ENCODE results near the gene HNRNPK.
A peak's percentile ranks its signal among the peaks of the same experiment; 100 is the strongest.

HNRNPK gene

DNA sequence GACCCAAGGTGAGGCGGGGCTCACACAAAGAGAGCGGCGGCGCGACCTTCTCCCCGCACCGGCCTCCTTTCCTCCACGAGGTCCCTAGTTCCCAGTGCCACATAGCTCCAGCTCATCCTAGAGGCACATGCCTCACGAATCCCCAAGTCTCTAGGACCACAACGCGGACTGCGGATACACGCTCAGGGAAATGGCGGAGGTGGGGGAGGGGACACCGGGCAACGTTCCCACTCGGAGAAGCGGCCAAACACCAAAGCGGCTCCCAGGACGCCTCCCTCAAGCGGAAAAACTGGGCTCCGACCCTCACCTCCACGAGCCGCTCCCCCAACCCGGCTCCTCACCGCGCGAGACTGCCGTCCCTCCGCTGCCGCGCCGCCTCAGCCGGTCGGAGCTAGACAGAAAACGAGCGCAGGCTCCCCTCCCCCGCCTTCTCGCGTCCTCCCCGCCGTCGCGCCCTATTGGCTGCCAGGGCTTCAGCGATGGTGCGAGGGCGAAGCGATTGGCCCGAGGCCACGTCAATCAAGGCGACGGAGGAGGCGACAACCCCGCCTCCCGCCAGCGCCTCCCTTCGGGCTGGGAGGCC lies at the start of gene HNRNPK:
HNRNPK (minus strand) TSS at position 404 of the 583 bp plus-strand sequence. CDS start 1,963 bp downstream, outside the sequence.
- Histone ChIP-seq H3K27ac (peak within 1 kb of the TSS; percentile 100), H3K4me2 (peak within 1 kb of the TSS; percentile 84), H3K36me3 (peaks cover 41% of the 10 kb centered on the region), H3K9me3 (no peaks in the 10 kb centered on the region), H3K4me3 (peak within 1 kb of the TSS; percentile 87), H4K20me1 (peaks cover 46% of the 10 kb centered on the region), H3K9ac (peak within 1 kb of the TSS; percentile 100), H3K4me1 (peaks cover 54% of the 10 kb centered on the region), H3K27me3 (no peaks in the 10 kb centered on the region)
- TF ChIP-seq Cebpa-rat (IDR thresholded peaks at IDR 0.05): no peak

DNA sequence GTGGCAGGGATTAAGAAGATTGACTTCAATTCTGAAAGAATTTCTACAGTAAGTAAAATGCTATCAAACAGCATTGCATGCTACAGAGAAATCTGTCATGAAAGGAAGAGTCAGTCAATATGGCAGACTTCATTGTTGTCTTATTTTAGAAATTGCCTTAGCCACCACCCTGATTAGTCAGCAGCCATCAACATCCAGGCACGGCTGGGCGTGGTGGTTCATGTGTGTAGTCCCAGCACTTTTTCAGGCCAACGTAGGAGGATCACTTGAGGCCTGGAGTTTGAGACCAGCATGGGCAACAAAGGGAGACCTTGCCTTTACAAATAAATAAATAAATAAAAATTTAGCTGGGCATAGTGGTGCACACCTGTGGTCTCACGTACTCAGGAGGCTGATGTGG lies 47.2 kb upstream of the HNRNPK start:
- no peaks in the 10 kb centered on the region for H3K27me3 ChIP-seq
- H3K9me3 ChIP-seq: no peaks in the 10 kb centered on the region
- no peak for TF ChIP-seq Cebpa-rat (IDR thresholded peaks at IDR 0.05)
- no peak overlapping the region for H3K4me3 ChIP-seq
- H3K36me3 ChIP-seq: no peaks in the 10 kb centered on the region
- no peaks in the 10 kb centered on the region for H3K4me1 ChIP-seq
- no peak overlapping the region for H3K9ac ChIP-seq
- no peak overlapping the region for H3K4me2 ChIP-seq
- no peak overlapping the region for H3K27ac ChIP-seq
- no peaks in the 10 kb centered on the region for H4K20me1 ChIP-seq

DNA sequence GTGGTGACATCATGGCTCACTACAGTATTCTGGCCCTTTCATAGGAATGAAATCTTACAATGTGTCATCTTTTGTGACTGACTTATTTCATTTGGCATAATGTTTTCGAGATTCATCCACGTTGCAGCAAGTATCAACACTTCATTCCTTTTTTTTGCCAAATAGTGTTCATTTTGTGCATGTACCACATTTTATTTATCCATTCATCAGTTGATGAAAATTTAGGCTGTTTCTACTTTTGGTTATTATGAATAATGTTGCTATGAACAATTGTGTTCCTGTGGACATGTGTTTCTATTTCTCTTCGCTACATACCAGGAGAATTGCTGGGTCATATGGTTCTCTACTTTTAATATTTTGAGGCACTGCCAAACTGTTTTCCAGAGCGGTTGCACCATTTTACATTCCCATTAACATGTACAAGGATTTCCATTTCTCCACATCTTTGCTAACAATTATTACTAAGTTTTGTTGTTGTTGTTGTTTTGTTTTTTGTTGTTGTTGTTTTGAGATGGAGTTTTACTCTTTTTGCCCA lies 44.1 kb upstream of the HNRNPK start:
- Histone ChIP-seq H3K4me3 (no peak overlapping the region), H3K4me1 (no peaks in the 10 kb centered on the region), H3K27ac (no peak overlapping the region), H3K4me2 (no peak overlapping the region), H3K36me3 (no peaks in the 10 kb centered on the region), H3K9me3 (no peaks in the 10 kb centered on the region), H4K20me1 (no peaks in the 10 kb centered on the region), H3K9ac (no peak overlapping the region), H3K27me3 (no peaks in the 10 kb centered on the region)
- TF ChIP-seq Cebpa-rat (IDR thresholded peaks at IDR 0.05): no peak

DNA sequence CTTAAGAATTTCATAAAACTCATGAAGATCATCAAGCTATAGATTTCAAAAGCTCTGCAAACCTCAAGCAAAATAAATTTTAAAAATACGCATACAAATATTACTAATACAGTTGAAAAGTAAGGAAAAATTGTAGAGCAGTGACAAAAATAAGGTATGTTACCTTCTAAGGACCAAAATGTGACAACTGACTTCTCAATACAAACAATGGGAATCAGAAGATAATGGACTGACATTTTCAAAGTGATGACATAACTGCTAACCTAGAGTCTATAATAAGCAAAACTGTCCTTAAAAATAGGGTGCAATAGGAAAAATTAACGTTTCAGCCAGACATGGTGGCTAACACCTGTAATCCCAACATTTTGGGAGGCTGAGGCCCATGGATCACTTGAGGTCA lies 27.6 kb upstream of the HNRNPK start:
- H4K20me1 ChIP-seq: no peaks in the 10 kb centered on the region
- H3K9ac ChIP-seq: no peak overlapping the region
- no peaks in the 10 kb centered on the region for H3K4me1 ChIP-seq
- peaks cover 47% of the 10 kb centered on the region for H3K36me3 ChIP-seq
- no peak overlapping the region for H3K4me2 ChIP-seq
- H3K9me3 ChIP-seq: no peaks in the 10 kb centered on the region
- no peak overlapping the region for H3K27ac ChIP-seq
- no peak for TF ChIP-seq Cebpa-rat (IDR thresholded peaks at IDR 0.05)
- no peaks in the 10 kb centered on the region for H3K27me3 ChIP-seq
- H3K4me3 ChIP-seq: no peak overlapping the region

DNA sequence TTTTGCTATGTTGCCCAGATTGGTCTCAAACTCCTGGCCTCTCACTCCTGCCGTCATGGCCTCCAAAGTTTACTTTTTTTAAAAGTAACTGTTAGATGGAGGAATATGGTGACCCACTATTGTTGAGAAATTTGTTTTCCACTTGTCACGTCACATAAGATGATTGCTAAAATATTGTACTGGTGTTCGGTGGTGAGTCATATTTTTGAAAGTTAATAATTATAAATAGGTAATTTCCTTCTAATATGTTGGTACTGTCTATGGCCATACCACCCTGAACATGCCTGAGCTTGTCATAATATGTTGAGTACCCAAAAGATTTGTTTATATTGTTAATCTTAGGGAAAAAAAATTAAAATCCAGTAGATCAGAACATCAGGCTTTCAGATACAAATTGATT lies 23.2 kb upstream of the HNRNPK start:
- no peak for TF ChIP-seq Cebpa-rat (IDR thresholded peaks at IDR 0.05)
- Histone ChIP-seq H4K20me1 (no peaks in the 10 kb centered on the region), H3K4me3 (no peak overlapping the region), H3K9me3 (no peaks in the 10 kb centered on the region), H3K9ac (no peak overlapping the region), H3K27ac (no peak overlapping the region), H3K36me3 (peaks cover 86% of the 10 kb centered on the region), H3K27me3 (no peaks in the 10 kb centered on the region), H3K4me2 (no peak overlapping the region), H3K4me1 (peaks cover 6% of the 10 kb centered on the region; the same call in 1 of the 2 replicates)

DNA sequence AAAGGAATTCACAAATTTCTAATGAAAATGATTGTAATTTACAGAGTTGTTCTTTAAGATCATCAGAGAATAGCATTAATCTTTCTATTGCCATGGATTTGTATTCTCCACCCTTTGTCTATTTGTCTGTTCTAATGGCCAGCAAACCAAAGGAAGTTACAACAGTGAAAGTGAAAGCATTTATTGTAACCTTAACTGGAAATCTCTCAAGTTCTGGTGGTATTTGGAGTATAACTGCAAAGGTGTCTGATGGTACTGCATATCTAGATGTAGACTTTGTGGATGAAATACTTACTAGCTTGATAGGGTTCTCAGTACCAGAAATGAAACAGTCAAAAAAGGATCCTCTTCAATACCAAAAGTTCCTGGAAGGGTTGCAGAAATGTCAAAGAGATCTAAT lies 22.3 kb upstream of the HNRNPK start:
- Histone ChIP-seq H3K4me2 (0 out of 2 replicates have a peak overlapping the region, but pooled peaks have one; percentile 12), H3K36me3 (peaks cover 83% of the 10 kb centered on the region), H3K9ac (no peak overlapping the region)

DNA sequence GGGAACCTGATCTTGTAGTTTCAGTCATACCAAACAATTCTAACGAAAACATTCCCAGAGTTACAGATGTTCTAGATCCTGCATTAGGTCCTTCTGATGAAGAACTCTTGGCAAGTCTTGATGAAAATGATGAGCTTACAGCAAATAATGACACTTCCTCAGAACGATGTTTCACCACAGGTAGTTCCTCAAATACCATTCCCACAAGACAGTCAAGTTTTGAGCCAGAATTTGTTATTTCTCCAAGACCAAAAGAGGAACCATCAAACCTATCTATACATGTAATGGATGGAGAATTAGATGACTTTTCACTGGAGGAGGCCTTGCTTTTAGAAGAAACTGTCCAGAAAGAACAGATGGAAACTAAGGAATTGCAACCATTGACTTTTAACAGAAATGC lies 21.6 kb upstream of the HNRNPK start:
- H3K36me3 ChIP-seq: peaks cover 81% of the 10 kb centered on the region
- no peak overlapping the region for H3K27ac ChIP-seq

More for the DNA sequence above, 22.3 kb upstream of the HNRNPK start:
- H3K4me1 ChIP-seq: peaks cover 6% of the 10 kb centered on the region; the same call in 1 of the 2 replicates
- H3K4me3 ChIP-seq: no peak overlapping the region
- TF ChIP-seq Cebpa-rat (IDR thresholded peaks at IDR 0.05): no peak
- H4K20me1 ChIP-seq: peaks cover 6% of the 10 kb centered on the region; the same call in 1 of the 2 replicates
- H3K27ac ChIP-seq: no peak overlapping the region
- H3K27me3 ChIP-seq: no peaks in the 10 kb centered on the region
- H3K9me3 ChIP-seq: no peaks in the 10 kb centered on the region

DNA sequence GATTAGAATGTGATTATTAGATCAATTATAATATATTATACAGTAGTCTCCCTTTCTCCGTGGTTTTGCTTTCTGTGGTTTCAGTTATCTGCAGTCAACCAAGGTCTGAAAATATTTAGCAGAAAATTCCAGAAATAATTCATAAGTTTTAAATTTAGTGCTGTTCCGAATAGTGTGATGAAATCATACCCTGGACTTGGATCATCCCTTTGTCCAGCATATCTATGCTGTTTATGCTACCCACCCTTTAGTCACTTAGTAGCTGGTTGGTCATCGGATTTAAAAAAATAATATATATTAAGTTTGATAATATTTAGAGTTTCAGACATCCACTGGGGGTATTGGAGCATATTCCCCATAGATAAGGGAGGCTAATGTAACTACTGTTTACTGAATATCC lies 20.2 kb upstream of the HNRNPK start:
- TF ChIP-seq Cebpa-rat (IDR thresholded peaks at IDR 0.05): no peak
- H3K9ac ChIP-seq: no peak overlapping the region
- H3K4me1 ChIP-seq: peaks cover 6% of the 10 kb centered on the region; the same call in 1 of the 2 replicates
- peaks cover 20% of the 10 kb centered on the region; the same call in 1 of the 2 replicates for H4K20me1 ChIP-seq
- peaks cover 75% of the 10 kb centered on the region for H3K36me3 ChIP-seq
- H3K4me3 ChIP-seq: no peak overlapping the region
- H3K27me3 ChIP-seq: no peaks in the 10 kb centered on the region
- no peaks in the 10 kb centered on the region for H3K9me3 ChIP-seq
- H3K27ac ChIP-seq: no peak overlapping the region
- no peak overlapping the region for H3K4me2 ChIP-seq

More for the DNA sequence above, 21.6 kb upstream of the HNRNPK start:
- no peak overlapping the region for H3K9ac ChIP-seq
- H3K27me3 ChIP-seq: no peaks in the 10 kb centered on the region
- no peak overlapping the region for H3K4me3 ChIP-seq
- no peak overlapping the region for H3K4me2 ChIP-seq
- H4K20me1 ChIP-seq: peaks cover 11% of the 10 kb centered on the region; the same call in 1 of the 2 replicates
- no peak for TF ChIP-seq Cebpa-rat (IDR thresholded peaks at IDR 0.05)
- H3K4me1 ChIP-seq: peaks cover 6% of the 10 kb centered on the region; the same call in 1 of the 2 replicates
- no peaks in the 10 kb centered on the region for H3K9me3 ChIP-seq

DNA sequence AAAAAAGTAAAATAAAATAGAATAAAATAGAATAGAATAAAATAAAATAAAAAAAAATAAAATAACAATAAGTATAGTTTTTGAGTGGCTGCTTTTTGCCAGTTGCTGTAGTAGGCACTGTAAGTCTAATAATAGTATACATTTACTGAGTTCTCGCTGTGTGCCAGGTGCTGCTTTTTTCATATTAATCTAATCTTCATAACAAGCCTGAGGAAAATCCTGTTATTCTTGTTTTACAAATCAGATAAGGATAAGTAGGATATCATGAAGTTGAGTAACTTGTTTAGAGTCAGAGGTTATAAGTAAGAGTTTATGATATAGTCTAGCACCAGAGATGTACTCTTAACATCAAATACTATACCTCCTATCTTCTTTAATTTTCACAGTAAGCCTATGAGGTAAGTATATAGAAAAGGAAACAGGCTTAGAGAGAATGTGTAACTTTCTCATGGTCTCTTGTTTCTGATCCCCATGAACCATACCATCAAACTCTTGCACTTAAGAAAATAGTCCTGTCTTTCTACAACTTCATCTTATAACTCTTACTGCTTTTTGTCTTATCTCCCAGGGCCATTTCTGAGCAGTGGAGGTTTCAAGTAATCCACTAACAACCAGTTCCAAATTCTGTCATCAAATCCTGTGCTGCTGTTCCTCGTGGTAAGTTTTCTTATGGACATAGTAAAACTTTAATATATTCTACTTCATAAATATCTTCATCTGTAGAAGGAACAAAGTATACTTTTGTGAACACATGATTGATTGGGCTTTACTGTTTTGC lies 19.3 kb upstream of the HNRNPK start:
- peaks cover 74% of the 10 kb centered on the region for H3K36me3 ChIP-seq
- H3K9me3 ChIP-seq: no peaks in the 10 kb centered on the region
- H3K9ac ChIP-seq: no peak overlapping the region
- peaks cover 20% of the 10 kb centered on the region; the same call in 1 of the 2 replicates for H4K20me1 ChIP-seq
- H3K27ac ChIP-seq: no peak overlapping the region
- H3K4me1 ChIP-seq: peaks cover 6% of the 10 kb centered on the region; the same call in 1 of the 2 replicates
- H3K4me2 ChIP-seq: no peak overlapping the region
- no peak overlapping the region for H3K4me3 ChIP-seq
- no peaks in the 10 kb centered on the region for H3K27me3 ChIP-seq
- no peak for TF ChIP-seq Cebpa-rat (IDR thresholded peaks at IDR 0.05)

DNA sequence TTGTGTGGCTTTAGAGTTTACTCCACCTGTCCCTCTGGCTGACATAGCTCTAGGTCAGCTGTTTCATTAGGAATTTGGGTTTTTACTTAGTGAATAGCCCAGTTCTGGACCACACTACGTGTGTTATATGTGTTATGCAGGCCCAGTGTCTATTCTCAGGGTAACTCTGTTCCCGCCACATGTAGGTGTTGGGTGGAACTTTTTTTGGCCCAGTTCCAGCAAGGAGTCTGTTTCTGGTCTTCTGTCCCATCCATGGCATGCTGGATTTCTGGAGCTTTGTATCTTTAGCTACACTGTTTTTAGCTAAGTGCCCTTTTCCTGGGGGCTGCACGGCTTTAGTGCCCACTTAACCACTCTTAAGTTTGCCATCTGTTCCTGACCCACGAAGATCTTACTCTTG lies 16.1 kb upstream of the HNRNPK start:
- Histone ChIP-seq H3K4me3 (no peak overlapping the region), H3K36me3 (peaks cover 76% of the 10 kb centered on the region), H3K27ac (no peak overlapping the region), H3K9me3 (no peaks in the 10 kb centered on the region), H3K27me3 (no peaks in the 10 kb centered on the region), H3K4me1 (no peaks in the 10 kb centered on the region), H4K20me1 (peaks cover 20% of the 10 kb centered on the region; the same call in 1 of the 2 replicates), H3K9ac (no peak overlapping the region), H3K4me2 (no peak overlapping the region)
- no peak for TF ChIP-seq Cebpa-rat (IDR thresholded peaks at IDR 0.05)

All from BLaER1 (cell line).